Activated T-cell treated with anti-CD3 and anti-CD28 coated beads, Interleukin-2, amount 50 U/mL, for 24 hours (primary cell): ENCODE data around the gene RECQL5.
A peak's percentile ranks its signal among the peaks of the same experiment; 100 is the strongest.
"Not testable (repeated sequence)": the region's sequence is repeated elsewhere in the genome, so short reads cannot be mapped to it uniquely, and the experiment has no call there.

Experiments used
- DNase-seq: peaks from one replicate; pipeline ENCODE4 v3.0.0-alpha.2; 2020
- H3K27ac Mint-ChIP-seq: 2 replicates; pipeline ENCODE4 v1.8.0; 2020; ENCODE audit warnings: mild to moderate bottlenecking, mixed read lengths
- H3K27me3 Mint-ChIP-seq: 2 replicates; pipeline ENCODE4 v1.8.0; 2020; ENCODE audit warnings: mixed read lengths
- H3K36me3 Mint-ChIP-seq: 2 replicates; pipeline ENCODE4 v1.8.0; 2020; ENCODE audit warnings: low read depth, mixed read lengths
- H3K4me1 Mint-ChIP-seq: 2 replicates; pipeline ENCODE4 v1.8.0; 2020; ENCODE audit warnings: low read depth, mixed read lengths
- H3K4me3 Mint-ChIP-seq: 2 replicates; pipeline ENCODE4 v1.8.0; 2020; ENCODE audit warnings: mild to moderate bottlenecking, moderate library complexity, mixed read lengths
- H3K9me3 Mint-ChIP-seq: 2 replicates; pipeline ENCODE4 v1.8.0; 2020; ENCODE audit warnings: mixed read lengths

RECQL5 gene

GRCh38 chr17:75595284-75595919 is 71.6 kb downstream of the RECQL5 start:
- Mint-ChIP-seq H3K36me3 (no peaks in the 10 kb centered on the region), H3K27ac (no peak overlapping the region), H3K4me1 (peaks cover under 1% of the 10 kb centered on the region), H3K27me3 (no peaks in the 10 kb centered on the region), H3K9me3 (no peaks in the 10 kb centered on the region), H3K4me3 (no peak overlapping the region)
- DNase-seq, result no peak

GRCh38 chr17:75594499-75595283 is 72.3 kb downstream of the RECQL5 start:
- no peaks in the 10 kb centered on the region for H3K9me3 Mint-ChIP-seq
- H3K4me1 Mint-ChIP-seq, result peaks cover 1% of the 10 kb centered on the region
- no peak for DNase-seq
- H3K27me3 Mint-ChIP-seq, result no peaks in the 10 kb centered on the region
- no peaks in the 10 kb centered on the region for H3K36me3 Mint-ChIP-seq
- H3K4me3 Mint-ChIP-seq, result no peak overlapping the region
- H3K27ac Mint-ChIP-seq, result no peak overlapping the region

GRCh38 chr17:75593430-75593829 is 73.5 kb downstream of the RECQL5 start:
- not testable (repeated sequence) for H3K4me1 Mint-ChIP-seq, H3K27ac Mint-ChIP-seq, H3K4me3 Mint-ChIP-seq, DNase-seq, H3K9me3 Mint-ChIP-seq, H3K27me3 Mint-ChIP-seq, H3K36me3 Mint-ChIP-seq

GRCh38 chr17:75592348-75593020 is 74.5 kb downstream of the RECQL5 start:
- H3K4me1 Mint-ChIP-seq, result peaks cover 1% of the 10 kb centered on the region
- DNase-seq, result no peak
- no peak overlapping the region for H3K4me3 Mint-ChIP-seq
- no peak overlapping the region for H3K27ac Mint-ChIP-seq
- no peaks in the 10 kb centered on the region for H3K27me3 Mint-ChIP-seq
- no peaks in the 10 kb centered on the region for H3K9me3 Mint-ChIP-seq
- no peaks in the 10 kb centered on the region for H3K36me3 Mint-ChIP-seq

- H3K27ac Mint-ChIP-seq, result no peak overlapping the region
These were observed 75.1 kb downstream of the RECQL5 start for GRCh38 chr17:75591722-75592302.

GRCh38 chr17:75590849-75591721 is 75.9 kb downstream of the RECQL5 start:
- Mint-ChIP-seq H3K27ac (peak overlapping the region; percentile 55), H3K4me3 (no peak overlapping the region), H3K4me1 (peaks cover 3% of the 10 kb centered on the region), H3K36me3 (no peaks in the 10 kb centered on the region), H3K27me3 (peaks cover under 1% of the 10 kb centered on the region), H3K9me3 (no peaks in the 10 kb centered on the region)
- DNase-seq, result no peak

More at GRCh38 chr17:75591722-75592302, 75.1 kb downstream of the RECQL5 start:
- Mint-ChIP-seq H3K27me3 (no peaks in the 10 kb centered on the region), H3K4me3 (no peak overlapping the region), H3K4me1 (peaks cover 3% of the 10 kb centered on the region), H3K36me3 (no peaks in the 10 kb centered on the region), H3K9me3 (no peaks in the 10 kb centered on the region)
- no peak for DNase-seq

GRCh38 chr17:75590314-75590761 is 76.6 kb downstream of the RECQL5 start:
- Mint-ChIP-seq H3K27ac (no peak overlapping the region), H3K4me3 (peak overlapping the region; percentile 27), H3K36me3 (no peaks in the 10 kb centered on the region), H3K4me1 (peaks cover 3% of the 10 kb centered on the region), H3K9me3 (no peaks in the 10 kb centered on the region), H3K27me3 (peaks cover 2% of the 10 kb centered on the region)
- no peak for DNase-seq

- H3K27ac Mint-ChIP-seq, result no peak overlapping the region
- H3K27me3 Mint-ChIP-seq, result peaks cover 2% of the 10 kb centered on the region
- H3K4me1 Mint-ChIP-seq, result peaks cover 3% of the 10 kb centered on the region
- DNase-seq, result no peak
- H3K9me3 Mint-ChIP-seq, result no peaks in the 10 kb centered on the region
- no peaks in the 10 kb centered on the region for H3K36me3 Mint-ChIP-seq
- no peak overlapping the region for H3K4me3 Mint-ChIP-seq
These were observed 77.0 kb downstream of the RECQL5 start for GRCh38 chr17:75589919-75590303.

- H3K36me3 Mint-ChIP-seq, result no peaks in the 10 kb centered on the region
- H3K9me3 Mint-ChIP-seq, result no peaks in the 10 kb centered on the region
- peak overlapping the region; percentile 66 for H3K4me3 Mint-ChIP-seq
- peak overlapping the region; percentile 64 for H3K27ac Mint-ChIP-seq
- H3K4me1 Mint-ChIP-seq, result peaks cover 3% of the 10 kb centered on the region
- H3K27me3 Mint-ChIP-seq, result peaks cover 2% of the 10 kb centered on the region
- DNase-seq, result peak; percentile 95
These were observed 77.7 kb downstream of the RECQL5 start for GRCh38 chr17:75589012-75589918.

- Mint-ChIP-seq H3K4me1 (peaks cover 3% of the 10 kb centered on the region), H3K9me3 (no peaks in the 10 kb centered on the region), H3K27me3 (peaks cover 2% of the 10 kb centered on the region), H3K4me3 (peak overlapping the region; percentile 73), H3K36me3 (no peaks in the 10 kb centered on the region), H3K27ac (peak overlapping the region; percentile 69)
- no peak for DNase-seq
These were observed 78.3 kb downstream of the RECQL5 start for GRCh38 chr17:75588596-75589011.

GRCh38 chr17:75587675-75588595 is 79.0 kb downstream of the RECQL5 start, which contains the start of gene MYO15B:
Gene MYO15B, plus strand, starts transcription at chr17:75587800. Its CDS starts 258 bp downstream, at chr17:75588058.
- Mint-ChIP-seq H3K27ac (peak within 1 kb of the TSS; percentile 69), H3K36me3 (no peaks in the 10 kb centered on the region), H3K9me3 (no peaks in the 10 kb centered on the region), H3K4me1 (peaks cover 3% of the 10 kb centered on the region), H3K4me3 (peak within 1 kb of the TSS; percentile 73), H3K27me3 (peaks cover 2% of the 10 kb centered on the region)
- peak; percentile 80 for DNase-seq

- peaks cover 12% of the 10 kb centered on the region for H3K4me1 Mint-ChIP-seq
- DNase-seq, result no peak
- H3K27ac Mint-ChIP-seq, result no peak overlapping the region
- peaks cover 2% of the 10 kb centered on the region for H3K27me3 Mint-ChIP-seq
- H3K36me3 Mint-ChIP-seq, result no peaks in the 10 kb centered on the region
- H3K4me3 Mint-ChIP-seq, result no peak overlapping the region
- H3K9me3 Mint-ChIP-seq, result peaks cover 3% of the 10 kb centered on the region
These were observed 82.1 kb downstream of the RECQL5 start for GRCh38 chr17:75584849-75585175.
